K562 (cell line): Measurements from ENCODE around the gene CASTOR1. TPM values are rescaled to one million over a fixed set of nuclear protein-coding genes. Genes with fewer than 3 reads are reported as not detected.

Experiments
- ATAC-seq: fragments of 200-7000 bp; cut with Tn5 transposase; 3 replicates; pipeline ENCODE4 v1.9.1; 2020; ENCODE audit warnings: moderate library complexity
- BruUV-seq: library from RNA; stranded (reverse); fragments of 400-500 nt; replicated peaks from 2 replicates; lab custom pipeline; 2021; lab: Mats Ljungman, UMichigan
- CTCF ChIA-PET: fragments of 300-600 bp; formaldehyde crosslinking; extraction: SDS; loops from one replicate; lab custom pipeline; 2021; ENCODE audit warnings: low intra/inter-chr PET ratio; lab: Yijun Ruan, JAX
- POLR2A ChIA-PET: fragments of 300-600, 350-650 bp; sonication (Branson Sonifier 250); formaldehyde crosslinking; extraction: SDS; loops from one replicate; lab custom pipeline; 2021; ENCODE audit warnings: antibody characterized with exemption, inconsistent platforms; lab: Yijun Ruan, JAX
- DNase-seq, 4 experiments: peaks; one replicate each; pipeline versions ENCODE4 v3.0.0 to v3.0.0-alpha.2; 2011 to 2018; ENCODE audit warnings: low spot score in 3 of 4, mixed read lengths in 3 of 4; ENCODE audit errors: extremely low read depth in 1 of 4
- FAIRE-seq: peaks from 2 replicates; lab custom pipeline; 2011; peaks lifted over from hg19 to GRCh38; lab: Jason Lieb, UNC
- H2AFZ ChIP-seq: 2 replicates; pipeline ENCODE4 v1.6.0; 2011; ENCODE audit warnings: low read depth, low read length, control low read depth, inconsistent platforms
- H3K27ac ChIP-seq: fragments of 200-600 bp; 3 replicates; pipeline ENCODE4 v1.8.0; 2011; ENCODE audit warnings: low read depth, mild to moderate bottlenecking, control low read depth, inconsistent platforms, low read length, moderate library complexity, mixed read lengths; ENCODE audit errors: extremely low read depth
- H3K27me3 ChIP-seq, 2 experiments: fragments of 300-600 bp in 1 of 2; 2 replicates in 1 of 2; 3 replicates in 1 of 2; pipeline versions ENCODE4 v1.6.0 to v1.8.0; 2011; ENCODE audit warnings: inconsistent platforms in 2 of 2, low read length in 2 of 2, mild to moderate bottlenecking in 1 of 2, mixed read lengths in 1 of 2, moderate library complexity in 1 of 2; ENCODE audit not compliant: control insufficient read depth in 2 of 2, insufficient read depth in 2 of 2
- H3K36me3 ChIP-seq: fragments of 300-600 bp; 3 replicates; pipeline ENCODE4 v1.8.0; 2011; ENCODE audit warnings: mild to moderate bottlenecking, low read length, inconsistent platforms; ENCODE audit not compliant: control insufficient read depth, insufficient read depth
- H3K4me1 ChIP-seq, 2 experiments: fragments of 200-600 bp in 1 of 2; replicated peaks in 1 of 2; 2 replicates in 1 of 2; 3 replicates in 1 of 2; pipeline versions ENCODE4 v1.5.1 to v1.8.0; 2011; ENCODE audit warnings: inconsistent platforms in 2 of 2, low read length in 2 of 2, mild to moderate bottlenecking in 1 of 2, mixed read lengths in 1 of 2, moderate library complexity in 1 of 2; ENCODE audit not compliant: control insufficient read depth in 2 of 2, insufficient read depth in 2 of 2
- H3K4me2 ChIP-seq: 2 replicates; pipeline ENCODE4 v1.6.1; 2011; ENCODE audit warnings: low read length, control low read depth, inconsistent platforms, mixed read lengths; ENCODE audit not compliant: insufficient read depth
- H3K4me3 ChIP-seq: fragments of 200-600 bp; sonication (generic), shearing (Covaris generic); 2 replicates; pipeline ENCODE4 v1.5.1; 2016; ENCODE audit warnings: control low read depth, inconsistent platforms
- H3K79me2 ChIP-seq: fragments of 200-600 bp; 3 replicates; pipeline ENCODE4 v1.8.0; 2011; ENCODE audit warnings: low read length, inconsistent platforms; ENCODE audit not compliant: control insufficient read depth, insufficient read depth
- H3K9ac ChIP-seq, 2 experiments: 2 replicates each; pipeline versions ENCODE4 v1.6.0 to v1.6.1; 2011; ENCODE audit warnings: low read depth in 2 of 2, low read length in 2 of 2, control low read depth in 1 of 2, inconsistent platforms in 1 of 2, mild to moderate bottlenecking in 1 of 2, mixed read lengths in 1 of 2; ENCODE audit not compliant: insufficient read depth in 1 of 2
- H3K9me1 ChIP-seq: one replicate; pipeline ENCODE4 v1.6.0; 2011; ENCODE audit warnings: inconsistent platforms, mild to moderate bottlenecking, low read length, moderate library complexity; ENCODE audit not compliant: control insufficient read depth, insufficient read depth
- H3K9me3 ChIP-seq: replicated peaks from 2 replicates; pipeline ENCODE4 v1.5.1; 2011; ENCODE audit warnings: low read depth, low read length, inconsistent platforms; ENCODE audit not compliant: control insufficient read depth, insufficient read depth
- H4K20me1 ChIP-seq: replicated peaks from 2 replicates; pipeline ENCODE4 v1.6.1; 2011; ENCODE audit warnings: low read length, inconsistent platforms, mixed read lengths; ENCODE audit not compliant: control insufficient read depth, insufficient read depth
- HDAC1 ChIP-seq, 2 experiments: fragments of 450-650 bp; IDR thresholded peaks; 2 replicates each; pipeline ENCODE4 v1.6.1; 2016 to 2017; ENCODE audit warnings: inconsistent platforms in 1 of 2, mild to moderate bottlenecking in 1 of 2, moderate library complexity in 1 of 2
- NFXL1 ChIP-seq: fragments of 450-650 bp; formaldehyde crosslinking; IDR thresholded peaks from 2 replicates; pipeline ENCODE4 v1.4.0; 2021; ENCODE audit warnings: mild to moderate bottlenecking
- SNRNP70 ChIP-seq: fragments of 200-400 bp; formaldehyde crosslinking; optimal IDR thresholded peaks from 2 replicates; pipeline ENCODE3; 2017; ENCODE audit warnings: low read depth, low read length
- STAT5B ChIP-seq: fragments of 250-450 bp; sonication (Bioruptor Pico); IDR thresholded peaks from 2 replicates; pipeline ENCODE4 v1.8.0; 2021; ENCODE audit warnings: mild to moderate bottlenecking, inconsistent platforms
- TOE1 ChIP-seq, 2 experiments: fragments of 450-650 bp in 1 of 2; sonication (generic) in 1 of 2; formaldehyde crosslinking in 1 of 2; IDR thresholded peaks; 2 replicates each; pipeline versions ENCODE4 v1.7.1 to v1.8.0; 2016 to 2022; ENCODE audit warnings: borderline replicate concordance in 2 of 2, mild to moderate bottlenecking in 2 of 2, antibody characterized with exemption in 1 of 2, inconsistent platforms in 1 of 2, low read depth in 1 of 2, missing genetic modification reagents in 1 of 2, moderate library complexity in 1 of 2
- ZNF143 ChIP-seq: sonication (generic); formaldehyde crosslinking; IDR thresholded peaks from 2 replicates; pipeline ENCODE4 v1.9.0; 2022; ENCODE audit warnings: mild to moderate bottlenecking, missing genetic modification reagents
- ZNF347 ChIP-seq: fragments of 450-650 bp; formaldehyde crosslinking; IDR thresholded peaks from 2 replicates; pipeline ENCODE4 v1.4.0; 2020; ENCODE audit warnings: low read depth, mild to moderate bottlenecking, moderate library complexity
- WGBS: fragments of 100-300 bp; shearing (Covaris generic); methylation state at CpG from one replicate; pipeline ENCODE4 v1.1.6; 2016; ENCODE audit warnings: low coverage, mixed read lengths; ENCODE audit not compliant: insufficient coverage; ENCODE audit errors: missing lambda C conversion rate; 5-methylcytosine and 5-hydroxymethylcytosine counted together
- in situ Hi-C: fragments of 300-500 bp; cut with MboI; formaldehyde crosslinking; loops from 4 replicates; pipeline ENCODE4 v1.15.0; 2018; ENCODE audit warnings: inconsistent platforms, mixed read lengths
- intact Hi-C: fragments of 100-400 bp; cut with micrococcal nuclease; formaldehyde crosslinking; loops from 2 replicates; pipeline ENCODE4 v1.14.2; 2022
- polyA plus RNA-seq, 8 experiments: library from polyadenylated mRNA; depleted of rRNA in 4 of 8; stranded (reverse) in 5 of 8; unstranded in 3 of 8; fragments of >200 nt; fragmentation: Nextera tagmentation in 2 of 8; fragmentation: Illumina TruSeq in 1 of 8; extraction: Ambion mirVana in 2 of 8; extraction: Trizol in 1 of 8; gene quantifications; 2 replicates each; pipeline versions ENCODE4 v1.2.1 to v1.2.3, GENCODE V29; 2011 to 2014; ENCODE audit warnings: inconsistent platforms in 1 of 8, missing spikeins in 1 of 8
- total RNA-seq, 7 experiments: library from RNA; depleted of rRNA in 6 of 7; stranded (reverse); fragments of >200 nt in 6 of 7; fragmentation: Illumina TruSeq in 2 of 7; extraction: Trizol in 2 of 7; gene quantifications; 2 replicates each; pipeline versions ENCODE4 v1.2.1 to v1.2.3, GENCODE V29; 2011 to 2021; ENCODE audit warnings: low replicate concordance in 1 of 7
- TF ChIP-seq, protein P1 (sequence below), 2 experiments: fragments of 450-650 bp; IDR thresholded peaks; 2 replicates each; pipeline ENCODE4 v1.6.1; 2016; ENCODE audit warnings: mild to moderate bottlenecking in 2 of 2, borderline replicate concordance in 1 of 2, low read depth in 1 of 2, moderate library complexity in 1 of 2
- TF ChIP-seq, protein P2 (sequence below): fragments of 450-650 bp; IDR thresholded peaks from 2 replicates; pipeline ENCODE4 v1.6.1; 2017; ENCODE audit warnings: antibody characterized with exemption, mild to moderate bottlenecking

Gene CASTOR1
- total and polyA plus RNA-seq, 9 of the 15 experiments (the other 6 are each of a cell fraction or from before 2014, with no cell fraction given), result 0.35 to 2.6 (median 1.1) TPM

DNA sequence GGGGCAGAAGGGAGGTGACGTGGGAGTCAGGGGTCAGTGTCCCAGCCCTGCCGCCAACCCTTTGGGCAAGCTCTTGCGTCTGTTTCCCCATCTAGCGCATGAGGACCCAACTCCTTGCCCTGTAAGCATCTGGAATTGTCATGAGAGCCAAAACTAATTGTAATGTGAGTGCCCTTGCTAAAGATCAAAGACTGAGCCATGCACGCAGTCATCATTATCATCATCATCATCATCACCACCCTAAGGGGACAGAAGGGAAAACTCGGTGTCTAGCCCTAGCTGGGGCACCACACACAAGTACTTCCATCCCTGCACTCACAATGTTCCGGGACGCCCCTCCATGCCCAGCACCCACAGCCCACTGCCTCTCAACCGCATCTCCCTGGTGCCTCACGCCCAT, 45.2 kb downstream of the CASTOR1 start:
- Histone ChIP-seq H3K4me1 (peaks cover 0 to 25% of the 10 kb centered on the region in 2 experiments; a peak in 2 of 5 replicates), H4K20me1 (0 out of 2 replicates have a peak, but pooled peaks cover 4% of the 10 kb centered on the region), H3K36me3 (no peaks in the 10 kb centered on the region), H3K4me3 (no peak overlapping the region), H3K9me3 (no peaks in the 10 kb centered on the region), H3K9me1 (no peaks in the 10 kb centered on the region), H3K27me3 (peaks cover 0 to 44% of the 10 kb centered on the region in 2 experiments; a peak in 2 of 5 replicates), H3K27ac (no peak overlapping the region), H3K4me2 (no peak overlapping the region), H3K9ac (no peak overlapping the region), H3K79me2 (no peaks in the 10 kb centered on the region), H2AFZ (no peak overlapping the region)
- POLR2A ChIA-PET, result interaction anchor here (0.6 kb wide), 1 partner anchor 19 kb away, joined by 4 read pairs; no protein-coding TSS in a partner anchor
- 47% methylated on average over 5 of the region's 10 CpGs for WGBS
- BruUV-seq, result no TSS peak
- in situ Hi-C loops (loop anchor here (5.0 kb wide), 1 partner anchor 137 kb away; no protein-coding TSS in a partner anchor), intact Hi-C loops (no loop called here)
- ATAC-seq (no peak), DNase-seq (no peak), FAIRE-seq (no peak)
- CTCF ChIA-PET, result no interaction called here
- TF ChIP-seq NFXL1 (no peak), SNRNP70 (no peak), ZNF143 (CRISPR knock-in tag) (no peak), ZNF347 (no peak), HDAC1 (IDR thresholded peaks at IDR 0.05) (no peak), STAT5B (CRISPR knock-in tag) (no peak), TOE1 (IDR thresholded peaks at IDR 0.05; ENCODE audit: borderline replicate concordance) (no peak), TOE1 (CRISPR knock-in tag; IDR thresholded peaks at IDR 0.05; ENCODE audit: borderline replicate concordance, low read depth) (no peak)
- TF ChIP-seq, protein P1, sequence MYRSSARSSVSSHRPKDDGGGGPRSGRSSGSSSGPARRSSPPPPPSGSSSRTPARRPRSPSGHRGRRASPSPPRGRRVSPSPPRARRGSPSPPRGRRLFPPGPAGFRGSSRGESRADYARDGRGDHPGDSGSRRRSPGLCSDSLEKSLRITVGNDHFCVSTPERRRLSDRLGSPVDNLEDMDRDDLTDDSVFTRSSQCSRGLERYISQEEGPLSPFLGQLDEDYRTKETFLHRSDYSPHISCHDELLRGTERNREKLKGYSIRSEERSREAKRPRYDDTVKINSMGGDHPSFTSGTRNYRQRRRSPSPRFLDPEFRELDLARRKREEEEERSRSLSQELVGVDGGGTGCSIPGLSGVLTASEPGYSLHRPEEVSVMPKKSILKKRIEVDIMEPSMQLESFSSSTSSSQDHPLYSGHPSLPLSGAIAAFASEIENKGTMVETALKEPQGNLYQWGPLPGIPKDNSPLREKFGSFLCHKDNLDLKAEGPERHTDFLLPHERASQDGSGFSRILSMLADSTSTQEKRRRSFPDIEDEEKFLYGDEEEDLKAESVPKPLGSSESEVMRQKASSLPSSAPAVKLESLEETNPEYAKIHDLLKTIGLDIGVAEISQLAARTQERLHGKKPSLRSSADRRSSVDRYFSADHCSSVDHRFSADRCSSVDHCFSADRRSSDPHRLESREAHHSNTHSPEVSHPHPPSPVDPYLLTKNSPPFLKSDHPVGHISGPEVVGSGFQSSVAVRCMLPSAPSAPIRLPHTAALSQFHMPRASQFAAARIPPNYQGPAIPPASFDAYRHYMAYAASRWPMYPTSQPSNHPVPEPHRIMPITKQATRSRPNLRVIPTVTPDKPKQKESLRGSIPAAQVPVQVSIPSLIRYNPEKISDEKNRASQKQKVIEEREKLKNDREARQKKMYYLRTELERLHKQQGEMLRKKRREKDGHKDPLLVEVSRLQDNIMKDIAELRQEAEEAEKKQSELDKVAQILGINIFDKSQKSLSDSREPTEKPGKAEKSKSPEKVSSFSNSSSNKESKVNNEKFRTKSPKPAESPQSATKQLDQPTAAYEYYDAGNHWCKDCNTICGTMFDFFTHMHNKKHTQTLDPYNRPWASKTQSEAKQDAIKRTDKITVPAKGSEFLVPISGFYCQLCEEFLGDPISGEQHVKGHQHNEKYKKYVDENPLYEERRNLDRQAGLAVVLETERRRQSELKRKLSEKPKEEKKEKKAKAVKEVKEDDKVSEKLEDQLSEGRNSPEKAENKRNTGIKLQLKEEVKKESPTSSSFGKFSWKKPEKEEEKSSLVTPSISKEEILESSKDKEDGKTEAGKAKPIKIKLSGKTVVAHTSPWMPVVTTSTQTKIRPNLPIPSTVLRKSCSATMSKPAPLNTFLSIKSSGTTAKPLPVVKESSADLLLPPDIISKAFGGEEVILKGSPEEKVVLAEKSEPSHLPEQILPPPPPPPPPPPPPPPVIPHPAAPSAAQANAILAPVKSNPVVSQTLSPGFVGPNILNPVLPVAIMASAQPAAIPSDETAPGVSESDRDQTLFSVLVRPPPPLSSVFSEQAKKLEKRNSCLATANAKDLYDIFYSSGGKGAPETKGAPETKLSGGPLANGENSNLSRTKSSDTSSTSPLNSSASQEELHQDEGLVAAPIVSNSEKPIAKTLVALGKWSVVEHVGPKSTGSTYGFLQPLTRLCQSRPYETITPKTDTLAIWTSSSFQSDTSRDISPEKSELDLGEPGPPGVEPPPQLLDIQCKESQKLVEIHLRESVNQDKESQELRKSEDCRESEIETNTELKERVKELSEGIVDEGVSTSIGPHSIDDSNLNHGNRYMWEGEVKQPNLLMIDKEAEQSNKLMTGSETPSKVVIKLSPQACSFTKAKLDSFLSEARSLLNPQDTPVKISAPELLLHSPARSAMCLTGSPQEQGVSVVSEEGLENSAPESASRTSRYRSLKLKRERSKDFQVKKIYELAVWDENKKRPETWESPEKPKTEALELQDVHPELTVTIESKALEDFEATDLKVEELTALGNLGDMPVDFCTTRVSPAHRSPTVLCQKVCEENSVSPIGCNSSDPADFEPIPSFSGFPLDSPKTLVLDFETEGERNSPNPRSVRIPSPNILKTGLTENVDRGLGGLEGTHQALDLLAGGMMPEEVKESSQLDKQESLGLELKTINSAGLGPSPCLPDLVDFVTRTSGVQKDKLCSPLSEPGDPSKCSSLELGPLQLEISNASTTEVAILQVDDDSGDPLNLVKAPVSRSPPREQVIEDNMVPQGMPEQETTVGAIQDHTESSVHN (IDR thresholded peaks at IDR 0.05; ENCODE audit: borderline replicate concordance in 1 of 2, low read depth in 1 of 2), result no peak
- TF ChIP-seq, protein P2, sequence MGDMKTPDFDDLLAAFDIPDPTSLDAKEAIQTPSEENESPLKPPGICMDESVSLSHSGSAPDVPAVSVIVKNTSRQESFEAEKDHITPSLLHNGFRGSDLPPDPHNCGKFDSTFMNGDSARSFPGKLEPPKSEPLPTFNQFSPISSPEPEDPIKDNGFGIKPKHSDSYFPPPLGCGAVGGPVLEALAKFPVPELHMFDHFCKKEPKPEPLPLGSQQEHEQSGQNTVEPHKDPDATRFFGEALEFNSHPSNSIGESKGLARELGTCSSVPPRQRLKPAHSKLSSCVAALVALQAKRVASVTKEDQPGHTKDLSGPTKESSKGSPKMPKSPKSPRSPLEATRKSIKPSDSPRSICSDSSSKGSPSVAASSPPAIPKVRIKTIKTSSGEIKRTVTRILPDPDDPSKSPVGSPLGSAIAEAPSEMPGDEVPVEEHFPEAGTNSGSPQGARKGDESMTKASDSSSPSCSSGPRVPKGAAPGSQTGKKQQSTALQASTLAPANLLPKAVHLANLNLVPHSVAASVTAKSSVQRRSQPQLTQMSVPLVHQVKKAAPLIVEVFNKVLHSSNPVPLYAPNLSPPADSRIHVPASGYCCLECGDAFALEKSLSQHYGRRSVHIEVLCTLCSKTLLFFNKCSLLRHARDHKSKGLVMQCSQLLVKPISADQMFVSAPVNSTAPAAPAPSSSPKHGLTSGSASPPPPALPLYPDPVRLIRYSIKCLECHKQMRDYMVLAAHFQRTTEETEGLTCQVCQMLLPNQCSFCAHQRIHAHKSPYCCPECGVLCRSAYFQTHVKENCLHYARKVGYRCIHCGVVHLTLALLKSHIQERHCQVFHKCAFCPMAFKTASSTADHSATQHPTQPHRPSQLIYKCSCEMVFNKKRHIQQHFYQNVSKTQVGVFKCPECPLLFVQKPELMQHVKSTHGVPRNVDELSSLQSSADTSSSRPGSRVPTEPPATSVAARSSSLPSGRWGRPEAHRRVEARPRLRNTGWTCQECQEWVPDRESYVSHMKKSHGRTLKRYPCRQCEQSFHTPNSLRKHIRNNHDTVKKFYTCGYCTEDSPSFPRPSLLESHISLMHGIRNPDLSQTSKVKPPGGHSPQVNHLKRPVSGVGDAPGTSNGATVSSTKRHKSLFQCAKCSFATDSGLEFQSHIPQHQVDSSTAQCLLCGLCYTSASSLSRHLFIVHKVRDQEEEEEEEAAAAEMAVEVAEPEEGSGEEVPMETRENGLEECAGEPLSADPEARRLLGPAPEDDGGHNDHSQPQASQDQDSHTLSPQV, result no peak
